ENCODE data around the gene CPXM1. TPM values are rescaled to one million over a fixed set of nuclear protein-coding genes. Genes with fewer than 3 reads are reported as not detected.
A peak's percentile ranks its signal among the peaks of the same experiment; 100 is the strongest.

CPXM1 gene
- total and polyA plus RNA-seq, 7 donors: 0.27 to 1.3 (median 0.44) TPM

- H3K36me3 ChIP-seq (ENCODE audit: insufficient read depth in 1 of 2, low read depth in 1 of 2): no peaks in the 10 kb centered on the region
- no peak overlapping the region for H3K4me3 ChIP-seq
- TF ChIP-seq CTCF (IDR thresholded peaks at IDR 0.05): no peak
- no peaks in the 10 kb centered on the region for H3K4me1 ChIP-seq
- ATAC-seq (no peak), DNase-seq (no peak)
- H3K27ac ChIP-seq: no peak overlapping the region
- WGBS, 3 donors: 76 to 90% (median 88%) methylated on average over 4 of the region's 4 CpGs
- H3K27me3 ChIP-seq (ENCODE audit: insufficient read depth in 3 of 3, low read length in 2 of 3): peaks cover 0 to 37% (median 2%) of the 10 kb centered on the region in 3 donors
- no peaks in the 10 kb centered on the region for H3K9me3 ChIP-seq
- intact Hi-C loops (cut with DNase I): no loop called here
Observed at GRCh38 chr20:2826655-2827054, 26.2 kb upstream of the CPXM1 start.

DNA sequence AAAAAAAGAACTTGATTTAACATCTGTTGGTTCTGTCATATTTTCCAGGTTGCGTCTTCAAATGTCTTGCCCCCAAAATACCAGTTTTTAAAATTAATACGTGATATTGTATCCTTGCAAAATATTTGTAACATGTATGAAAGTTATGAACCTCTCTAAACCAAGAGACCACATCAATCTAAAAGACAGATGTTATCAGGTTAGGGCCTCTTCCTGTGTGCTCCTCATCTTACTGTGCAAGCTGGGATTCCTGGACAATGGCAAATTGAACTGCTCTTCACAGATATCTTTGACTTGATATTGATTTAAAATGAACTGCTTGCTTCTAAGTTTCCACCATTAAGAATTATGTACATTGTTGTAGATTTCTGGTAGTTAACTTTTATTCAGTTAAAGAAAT, 25.3 kb upstream of the CPXM1 start:
- H3K36me3 ChIP-seq (ENCODE audit: insufficient read depth in 1 of 2, low read depth in 1 of 2): no peaks in the 10 kb centered on the region
- 91 to 94% (median 93%) methylated on average over 2 of the region's 2 CpGs for WGBS, 3 donors
- no peak overlapping the region for H3K27ac ChIP-seq
- ATAC-seq (no peak), DNase-seq (no peak)
- H3K4me3 ChIP-seq: no peak overlapping the region
- no peaks in the 10 kb centered on the region for H3K9me3 ChIP-seq
- no peaks in the 10 kb centered on the region for H3K4me1 ChIP-seq
- no peak for TF ChIP-seq CTCF (IDR thresholded peaks at IDR 0.05)
- H3K27me3 ChIP-seq (ENCODE audit: insufficient read depth in 3 of 3, low read length in 2 of 3): peaks cover 0 to 44% (median 7%) of the 10 kb centered on the region in 3 donors
- intact Hi-C loops (cut with DNase I): no loop called here

GRCh38 chr20:2822073-2822472, 21.6 kb upstream of the CPXM1 start:
- no peak for ATAC-seq
- Histone ChIP-seq H3K36me3 (ENCODE audit: insufficient read depth in 1 of 2, low read depth in 1 of 2) (no peaks in the 10 kb centered on the region), H3K27ac (no peak overlapping the region), H3K4me3 (no peak overlapping the region), H3K9me3 (no peaks in the 10 kb centered on the region), H3K4me1 (no peaks in the 10 kb centered on the region), H3K27me3 (ENCODE audit: insufficient read depth in 3 of 3, low read length in 2 of 3) (peaks cover 0 to 62% (median 18%) of the 10 kb centered on the region in 3 donors)
- intact Hi-C loops (cut with DNase I): no loop called here
- 24 to 55% (median 33%) methylated on average over 5 of the region's 5 CpGs for WGBS, 3 donors
- no peak for TF ChIP-seq CTCF (IDR thresholded peaks at IDR 0.05)
- no peak for DNase-seq

GRCh38 chr20:2820896-2821869, 20.8 kb upstream of the CPXM1 start:
- Histone ChIP-seq H3K27me3 (ENCODE audit: insufficient read depth in 3 of 3, low read length in 2 of 3) (peaks cover 0 to 57% (median 21%) of the 10 kb centered on the region in 3 donors), H3K4me1 (no peaks in the 10 kb centered on the region), H3K4me3 (no peak overlapping the region), H3K36me3 (ENCODE audit: insufficient read depth in 1 of 2, low read depth in 1 of 2) (no peaks in the 10 kb centered on the region), H3K27ac (no peak overlapping the region), H3K9me3 (no peaks in the 10 kb centered on the region)
- DNase-seq: no peak
- intact Hi-C loops (cut with DNase I): no loop called here
- ATAC-seq: peak in 1 of 4 donors; percentile 40
- no peak for TF ChIP-seq CTCF (IDR thresholded peaks at IDR 0.05)
- WGBS, 3 donors: 3 to 9% (median 4%) methylated on average over 42 to 68 of the region's 68 CpGs
